ENCODE results near the gene NCKAP5L.

GRCh38 chr12:49871263-49871561, 43.0 kb upstream of the NCKAP5L start:
- TF ChIP-seq JUN (IDR thresholded peaks at IDR 0.05; ENCODE audit: borderline replicate concordance, insufficient read depth, insufficient read length, low read depth) (no peak), POLR2A (IDR thresholded peaks at IDR 0.05; ENCODE audit: low read depth, low read length) (no peak), MAX (IDR thresholded peaks at IDR 0.05; ENCODE audit: insufficient read depth, insufficient read length) (no peak), FOS (IDR thresholded peaks at IDR 0.05; ENCODE audit: borderline replicate concordance, insufficient read depth, low read length) (no peak), MYC (IDR thresholded peaks at IDR 0.05; ENCODE audit: low read depth, low read length) (no peak)
- TF ChIP-seq, protein P1, sequence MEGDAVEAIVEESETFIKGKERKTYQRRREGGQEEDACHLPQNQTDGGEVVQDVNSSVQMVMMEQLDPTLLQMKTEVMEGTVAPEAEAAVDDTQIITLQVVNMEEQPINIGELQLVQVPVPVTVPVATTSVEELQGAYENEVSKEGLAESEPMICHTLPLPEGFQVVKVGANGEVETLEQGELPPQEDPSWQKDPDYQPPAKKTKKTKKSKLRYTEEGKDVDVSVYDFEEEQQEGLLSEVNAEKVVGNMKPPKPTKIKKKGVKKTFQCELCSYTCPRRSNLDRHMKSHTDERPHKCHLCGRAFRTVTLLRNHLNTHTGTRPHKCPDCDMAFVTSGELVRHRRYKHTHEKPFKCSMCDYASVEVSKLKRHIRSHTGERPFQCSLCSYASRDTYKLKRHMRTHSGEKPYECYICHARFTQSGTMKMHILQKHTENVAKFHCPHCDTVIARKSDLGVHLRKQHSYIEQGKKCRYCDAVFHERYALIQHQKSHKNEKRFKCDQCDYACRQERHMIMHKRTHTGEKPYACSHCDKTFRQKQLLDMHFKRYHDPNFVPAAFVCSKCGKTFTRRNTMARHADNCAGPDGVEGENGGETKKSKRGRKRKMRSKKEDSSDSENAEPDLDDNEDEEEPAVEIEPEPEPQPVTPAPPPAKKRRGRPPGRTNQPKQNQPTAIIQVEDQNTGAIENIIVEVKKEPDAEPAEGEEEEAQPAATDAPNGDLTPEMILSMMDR (IDR thresholded peaks at IDR 0.05; ENCODE audit: extremely low read depth in 1 of 2, insufficient read depth in 1 of 2, low read depth in 1 of 2, low read length in 2 of 2), result no peak
